Measurements from ENCODE around the gene HEY2. TPM values are rescaled to one million over a fixed set of nuclear protein-coding genes. Genes with fewer than 3 reads are reported as not detected.

The HEY2 gene
- total and polyA plus RNA-seq, 10 of the 15 experiments (the other 5 are each of a cell fraction or from before 2014, with no cell fraction given): 0.01 to 0.32 (median 0.08) TPM; not detected in 4

DNA sequence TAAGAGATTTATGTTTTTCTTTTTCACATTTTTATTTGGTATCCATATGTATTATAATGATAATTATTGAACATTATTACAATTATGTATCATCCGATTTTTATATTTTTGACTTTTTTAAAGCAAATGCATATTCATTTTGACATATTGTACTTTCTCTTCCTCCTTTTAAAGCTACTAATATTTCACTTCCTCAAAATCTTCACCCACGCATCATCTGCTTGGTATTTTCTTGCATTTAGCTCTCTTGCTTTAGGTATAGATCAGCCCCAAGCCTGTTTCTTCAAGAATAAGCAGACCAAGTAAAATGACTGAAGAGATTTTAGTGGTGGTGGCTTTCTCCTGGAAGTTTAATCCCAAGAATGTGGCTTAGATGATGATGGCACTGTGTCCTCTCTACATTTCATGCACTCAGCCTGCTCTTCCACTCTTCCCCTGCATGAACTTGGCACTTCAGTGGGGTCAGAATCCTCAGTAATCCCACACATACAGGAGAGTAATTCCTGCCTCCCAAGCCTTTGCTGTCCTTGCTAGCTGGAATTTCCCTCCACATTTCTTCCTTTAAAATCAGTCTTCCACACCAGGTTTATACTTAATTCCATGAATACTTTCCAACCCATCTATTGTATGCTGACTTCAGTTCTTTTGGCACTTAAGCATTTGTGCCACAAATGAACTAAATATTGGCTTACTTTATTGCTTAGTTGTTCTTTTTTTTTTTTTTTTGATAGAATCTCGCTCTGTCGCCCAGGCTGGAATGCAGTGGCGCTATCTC, 49.5 kb downstream of the HEY2 start (continued):
- TF ChIP-seq, protein P1, sequence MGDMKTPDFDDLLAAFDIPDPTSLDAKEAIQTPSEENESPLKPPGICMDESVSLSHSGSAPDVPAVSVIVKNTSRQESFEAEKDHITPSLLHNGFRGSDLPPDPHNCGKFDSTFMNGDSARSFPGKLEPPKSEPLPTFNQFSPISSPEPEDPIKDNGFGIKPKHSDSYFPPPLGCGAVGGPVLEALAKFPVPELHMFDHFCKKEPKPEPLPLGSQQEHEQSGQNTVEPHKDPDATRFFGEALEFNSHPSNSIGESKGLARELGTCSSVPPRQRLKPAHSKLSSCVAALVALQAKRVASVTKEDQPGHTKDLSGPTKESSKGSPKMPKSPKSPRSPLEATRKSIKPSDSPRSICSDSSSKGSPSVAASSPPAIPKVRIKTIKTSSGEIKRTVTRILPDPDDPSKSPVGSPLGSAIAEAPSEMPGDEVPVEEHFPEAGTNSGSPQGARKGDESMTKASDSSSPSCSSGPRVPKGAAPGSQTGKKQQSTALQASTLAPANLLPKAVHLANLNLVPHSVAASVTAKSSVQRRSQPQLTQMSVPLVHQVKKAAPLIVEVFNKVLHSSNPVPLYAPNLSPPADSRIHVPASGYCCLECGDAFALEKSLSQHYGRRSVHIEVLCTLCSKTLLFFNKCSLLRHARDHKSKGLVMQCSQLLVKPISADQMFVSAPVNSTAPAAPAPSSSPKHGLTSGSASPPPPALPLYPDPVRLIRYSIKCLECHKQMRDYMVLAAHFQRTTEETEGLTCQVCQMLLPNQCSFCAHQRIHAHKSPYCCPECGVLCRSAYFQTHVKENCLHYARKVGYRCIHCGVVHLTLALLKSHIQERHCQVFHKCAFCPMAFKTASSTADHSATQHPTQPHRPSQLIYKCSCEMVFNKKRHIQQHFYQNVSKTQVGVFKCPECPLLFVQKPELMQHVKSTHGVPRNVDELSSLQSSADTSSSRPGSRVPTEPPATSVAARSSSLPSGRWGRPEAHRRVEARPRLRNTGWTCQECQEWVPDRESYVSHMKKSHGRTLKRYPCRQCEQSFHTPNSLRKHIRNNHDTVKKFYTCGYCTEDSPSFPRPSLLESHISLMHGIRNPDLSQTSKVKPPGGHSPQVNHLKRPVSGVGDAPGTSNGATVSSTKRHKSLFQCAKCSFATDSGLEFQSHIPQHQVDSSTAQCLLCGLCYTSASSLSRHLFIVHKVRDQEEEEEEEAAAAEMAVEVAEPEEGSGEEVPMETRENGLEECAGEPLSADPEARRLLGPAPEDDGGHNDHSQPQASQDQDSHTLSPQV (IDR thresholded peaks at IDR 0.05): no peak
- TF ChIP-seq, protein P2, sequence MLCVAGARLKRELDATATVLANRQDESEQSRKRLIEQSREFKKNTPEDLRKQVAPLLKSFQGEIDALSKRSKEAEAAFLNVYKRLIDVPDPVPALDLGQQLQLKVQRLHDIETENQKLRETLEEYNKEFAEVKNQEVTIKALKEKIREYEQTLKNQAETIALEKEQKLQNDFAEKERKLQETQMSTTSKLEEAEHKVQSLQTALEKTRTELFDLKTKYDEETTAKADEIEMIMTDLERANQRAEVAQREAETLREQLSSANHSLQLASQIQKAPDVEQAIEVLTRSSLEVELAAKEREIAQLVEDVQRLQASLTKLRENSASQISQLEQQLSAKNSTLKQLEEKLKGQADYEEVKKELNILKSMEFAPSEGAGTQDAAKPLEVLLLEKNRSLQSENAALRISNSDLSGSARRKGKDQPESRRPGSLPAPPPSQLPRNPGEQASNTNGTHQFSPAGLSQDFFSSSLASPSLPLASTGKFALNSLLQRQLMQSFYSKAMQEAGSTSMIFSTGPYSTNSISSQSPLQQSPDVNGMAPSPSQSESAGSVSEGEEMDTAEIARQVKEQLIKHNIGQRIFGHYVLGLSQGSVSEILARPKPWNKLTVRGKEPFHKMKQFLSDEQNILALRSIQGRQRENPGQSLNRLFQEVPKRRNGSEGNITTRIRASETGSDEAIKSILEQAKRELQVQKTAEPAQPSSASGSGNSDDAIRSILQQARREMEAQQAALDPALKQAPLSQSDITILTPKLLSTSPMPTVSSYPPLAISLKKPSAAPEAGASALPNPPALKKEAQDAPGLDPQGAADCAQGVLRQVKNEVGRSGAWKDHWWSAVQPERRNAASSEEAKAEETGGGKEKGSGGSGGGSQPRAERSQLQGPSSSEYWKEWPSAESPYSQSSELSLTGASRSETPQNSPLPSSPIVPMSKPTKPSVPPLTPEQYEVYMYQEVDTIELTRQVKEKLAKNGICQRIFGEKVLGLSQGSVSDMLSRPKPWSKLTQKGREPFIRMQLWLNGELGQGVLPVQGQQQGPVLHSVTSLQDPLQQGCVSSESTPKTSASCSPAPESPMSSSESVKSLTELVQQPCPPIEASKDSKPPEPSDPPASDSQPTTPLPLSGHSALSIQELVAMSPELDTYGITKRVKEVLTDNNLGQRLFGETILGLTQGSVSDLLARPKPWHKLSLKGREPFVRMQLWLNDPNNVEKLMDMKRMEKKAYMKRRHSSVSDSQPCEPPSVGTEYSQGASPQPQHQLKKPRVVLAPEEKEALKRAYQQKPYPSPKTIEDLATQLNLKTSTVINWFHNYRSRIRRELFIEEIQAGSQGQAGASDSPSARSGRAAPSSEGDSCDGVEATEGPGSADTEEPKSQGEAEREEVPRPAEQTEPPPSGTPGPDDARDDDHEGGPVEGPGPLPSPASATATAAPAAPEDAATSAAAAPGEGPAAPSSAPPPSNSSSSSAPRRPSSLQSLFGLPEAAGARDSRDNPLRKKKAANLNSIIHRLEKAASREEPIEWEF (IDR thresholded peaks at IDR 0.05; ENCODE audit: insufficient replicate concordance, low read depth, low read length): peak; percentile 79
- no peak for TF ChIP-seq PAX8 (IDR thresholded peaks at IDR 0.05)
- TF ChIP-seq BRCA1 (IDR thresholded peaks at IDR 0.05; ENCODE audit: low read depth, low read length): no peak
- peak; percentile 68; the same call in 1 of the 2 replicates for TF ChIP-seq PAX5 (IDR thresholded peaks at IDR 0.05; ENCODE audit: borderline replicate concordance, low read depth, low read length)
- peak; percentile 67; the same call in 1 of the 2 replicates for TF ChIP-seq TCF3 (IDR thresholded peaks at IDR 0.05; ENCODE audit: borderline replicate concordance, insufficient read depth, low read depth, low read length)
- peak; percentile 77 for TF ChIP-seq TCF12 (IDR thresholded peaks at IDR 0.05; ENCODE audit: low read depth, low read length)
- 0 out of 2 replicates have a peak, but pooled peaks have one; percentile 32 for TF ChIP-seq CREB1 (IDR thresholded peaks at IDR 0.05; ENCODE audit: low read depth)
- 0 out of 2 replicates have a peak, but pooled peaks have one; percentile 40 for TF ChIP-seq ASH2L (IDR thresholded peaks at IDR 0.05; ENCODE audit: borderline replicate concordance, low read depth)
- TF ChIP-seq CHD1 (IDR thresholded peaks at IDR 0.05; ENCODE audit: low read depth, low read length): no peak
- TF ChIP-seq BCL11A (IDR thresholded peaks at IDR 0.05; ENCODE audit: low read depth, low read length): peak; percentile 95
- TF ChIP-seq BACH1 (IDR thresholded peaks at IDR 0.05; ENCODE audit: borderline replicate concordance): peak; percentile 93; the same call in 1 of the 2 replicates
- peak; percentile 100 for TF ChIP-seq SPI1 (IDR thresholded peaks at IDR 0.05; ENCODE audit: borderline replicate concordance, insufficient read depth, low read depth, low read length)
- 0 out of 2 replicates have a peak, but pooled peaks have one; percentile 38 for TF ChIP-seq ZNF217 (IDR thresholded peaks at IDR 0.05)
- TF ChIP-seq ESRRA (IDR thresholded peaks at IDR 0.05; ENCODE audit: low read length): no peak
- TF ChIP-seq POU2F2 (IDR thresholded peaks at IDR 0.05; ENCODE audit: borderline replicate concordance, low read depth, low read length): peak; percentile 90
- 0 out of 2 replicates have a peak, but pooled peaks have one; percentile 38 for TF ChIP-seq NBN (IDR thresholded peaks at IDR 0.05)
- TF ChIP-seq, protein P3, sequence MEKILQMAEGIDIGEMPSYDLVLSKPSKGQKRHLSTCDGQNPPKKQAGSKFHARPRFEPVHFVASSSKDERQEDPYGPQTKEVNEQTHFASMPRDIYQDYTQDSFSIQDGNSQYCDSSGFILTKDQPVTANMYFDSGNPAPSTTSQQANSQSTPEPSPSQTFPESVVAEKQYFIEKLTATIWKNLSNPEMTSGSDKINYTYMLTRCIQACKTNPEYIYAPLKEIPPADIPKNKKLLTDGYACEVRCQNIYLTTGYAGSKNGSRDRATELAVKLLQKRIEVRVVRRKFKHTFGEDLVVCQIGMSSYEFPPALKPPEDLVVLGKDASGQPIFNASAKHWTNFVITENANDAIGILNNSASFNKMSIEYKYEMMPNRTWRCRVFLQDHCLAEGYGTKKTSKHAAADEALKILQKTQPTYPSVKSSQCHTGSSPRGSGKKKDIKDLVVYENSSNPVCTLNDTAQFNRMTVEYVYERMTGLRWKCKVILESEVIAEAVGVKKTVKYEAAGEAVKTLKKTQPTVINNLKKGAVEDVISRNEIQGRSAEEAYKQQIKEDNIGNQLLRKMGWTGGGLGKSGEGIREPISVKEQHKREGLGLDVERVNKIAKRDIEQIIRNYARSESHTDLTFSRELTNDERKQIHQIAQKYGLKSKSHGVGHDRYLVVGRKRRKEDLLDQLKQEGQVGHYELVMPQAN (conservative IDR thresholded peaks at IDR 0.05): 0 out of 2 replicates have a peak, but pooled peaks have one; percentile 17
- peak; percentile 78 for TF ChIP-seq RUNX3 (IDR thresholded peaks at IDR 0.05; ENCODE audit: low read length)
